HG03025 (cell line): ENCODE data around the gene NOS1AP.
"Not testable (repeated sequence)": the region's sequence is repeated elsewhere in the genome, so short reads cannot be mapped to it uniquely, and the experiment has no call there.

Source experiments
- ATAC-seq: cut with Tn5 transposase; IDR thresholded peaks from one replicate; pipeline ENCODE4 v1.9.1; 2021; ENCODE audit warnings: mild to moderate bottlenecking, moderate library complexity; ENCODE audit not compliant: unreplicated experiment, low FRiP score

Gene NOS1AP

GRCh38 chr1:162159515-162159914, 90.0 kb downstream of the NOS1AP start:
- ATAC-seq = no peak

- ATAC-seq = no peak
Observed at GRCh38 chr1:162161916-162162550, 92.5 kb downstream of the NOS1AP start.

- no peak for ATAC-seq
Observed at GRCh38 chr1:162165528-162165927, 96.0 kb downstream of the NOS1AP start.

GRCh38 chr1:162166917-162167615, 97.6 kb downstream of the NOS1AP start:
- no peak for ATAC-seq

GRCh38 chr1:162168261-162168660, 98.8 kb downstream of the NOS1AP start:
- ATAC-seq = no peak

- no peak for ATAC-seq
Observed at GRCh38 chr1:162169031-162169790, 99.7 kb downstream of the NOS1AP start.

GRCh38 chr1:162171111-162171510, 101.6 kb downstream of the NOS1AP start:
- ATAC-seq = no peak

GRCh38 chr1:162172311-162173102, 103.0 kb downstream of the NOS1AP start:
- ATAC-seq = no peak

GRCh38 chr1:162173607-162174006, 104.1 kb downstream of the NOS1AP start:
- ATAC-seq = not testable (repeated sequence)

- not testable (repeated sequence) for ATAC-seq
Observed at GRCh38 chr1:162174027-162174426, 104.5 kb downstream of the NOS1AP start.

GRCh38 chr1:162175379-162176081, 106.0 kb downstream of the NOS1AP start:
- no peak for ATAC-seq

- no peak for ATAC-seq
Observed at GRCh38 chr1:162177126-162177525, 107.6 kb downstream of the NOS1AP start.

GRCh38 chr1:162178432-162178831, 108.9 kb downstream of the NOS1AP start:
- no peak for ATAC-seq

GRCh38 chr1:162179121-162179520, 109.6 kb downstream of the NOS1AP start:
- no peak for ATAC-seq

- no peak for ATAC-seq
Observed at GRCh38 chr1:162180813-162181212, 111.3 kb downstream of the NOS1AP start.

- ATAC-seq = no peak
Observed at GRCh38 chr1:162182090-162182489, 112.6 kb downstream of the NOS1AP start.

- ATAC-seq = no peak
Observed at GRCh38 chr1:162185314-162186025, 116.0 kb downstream of the NOS1AP start.

- no peak for ATAC-seq
Observed at GRCh38 chr1:162186026-162186374, 116.5 kb downstream of the NOS1AP start.

- no peak for ATAC-seq
Observed at GRCh38 chr1:162186406-162186805, 116.9 kb downstream of the NOS1AP start.
